Measurements from ENCODE around the gene CPN2. TPM values are rescaled to one million over a fixed set of nuclear protein-coding genes. Genes with fewer than 3 reads are reported as not detected.

CPN2 gene
- total and polyA plus RNA-seq, 2 of the 13 experiments (the other 11 are each of a cell fraction or from before 2014, with no cell fraction given): 26.7 to 27.7 TPM

DNA sequence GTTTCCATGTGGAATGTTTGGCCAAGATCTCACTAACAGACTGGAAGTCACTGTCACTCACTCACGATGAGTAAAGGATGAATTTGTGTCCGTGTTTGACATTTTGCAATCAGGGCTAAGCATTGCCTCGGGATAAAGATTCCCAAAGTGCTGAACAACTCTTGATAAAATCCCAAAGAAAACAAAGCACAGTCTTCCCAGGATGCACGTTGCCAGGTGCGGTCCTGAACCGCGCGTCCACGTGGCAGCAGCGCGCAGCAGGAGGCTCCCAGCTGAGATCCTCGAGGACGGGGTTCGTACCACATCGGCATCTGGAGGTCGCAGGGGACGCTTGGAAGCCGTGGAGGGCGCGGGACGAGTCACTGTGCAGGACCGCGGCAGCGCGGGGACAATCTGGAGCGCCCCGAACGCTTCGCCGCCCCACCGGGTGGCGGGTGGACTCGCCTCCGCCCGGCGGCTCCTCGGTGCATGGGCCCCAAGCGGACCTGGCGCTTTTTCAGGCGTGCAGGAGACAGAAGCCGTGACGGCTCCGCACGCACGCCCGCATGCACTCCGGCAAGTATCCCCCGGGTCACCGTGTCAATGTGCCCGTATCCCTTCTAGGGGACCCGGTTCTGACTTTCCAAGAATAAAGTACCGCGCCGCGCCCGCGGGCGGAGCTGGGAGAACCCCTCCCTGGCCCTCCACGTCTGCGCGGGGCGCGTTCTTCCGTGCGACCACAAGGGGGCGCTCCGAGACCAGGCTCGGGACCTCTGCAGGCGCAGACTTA lies 17.7 kb downstream of the CPN2 start (continued):
- TF ChIP-seq, protein P1, sequence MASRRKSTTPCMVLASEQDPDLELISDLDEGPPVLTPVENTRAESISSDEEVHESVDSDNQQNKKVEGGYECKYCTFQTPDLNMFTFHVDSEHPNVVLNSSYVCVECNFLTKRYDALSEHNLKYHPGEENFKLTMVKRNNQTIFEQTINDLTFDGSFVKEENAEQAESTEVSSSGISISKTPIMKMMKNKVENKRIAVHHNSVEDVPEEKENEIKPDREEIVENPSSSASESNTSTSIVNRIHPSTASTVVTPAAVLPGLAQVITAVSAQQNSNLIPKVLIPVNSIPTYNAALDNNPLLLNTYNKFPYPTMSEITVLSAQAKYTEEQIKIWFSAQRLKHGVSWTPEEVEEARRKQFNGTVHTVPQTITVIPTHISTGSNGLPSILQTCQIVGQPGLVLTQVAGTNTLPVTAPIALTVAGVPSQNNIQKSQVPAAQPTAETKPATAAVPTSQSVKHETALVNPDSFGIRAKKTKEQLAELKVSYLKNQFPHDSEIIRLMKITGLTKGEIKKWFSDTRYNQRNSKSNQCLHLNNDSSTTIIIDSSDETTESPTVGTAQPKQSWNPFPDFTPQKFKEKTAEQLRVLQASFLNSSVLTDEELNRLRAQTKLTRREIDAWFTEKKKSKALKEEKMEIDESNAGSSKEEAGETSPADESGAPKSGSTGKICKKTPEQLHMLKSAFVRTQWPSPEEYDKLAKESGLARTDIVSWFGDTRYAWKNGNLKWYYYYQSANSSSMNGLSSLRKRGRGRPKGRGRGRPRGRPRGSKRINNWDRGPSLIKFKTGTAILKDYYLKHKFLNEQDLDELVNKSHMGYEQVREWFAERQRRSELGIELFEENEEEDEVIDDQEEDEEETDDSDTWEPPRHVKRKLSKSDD (CRISPR knock-in tag; IDR thresholded peaks at IDR 0.05; ENCODE audit: low read depth): peak; percentile 63; the same call in 1 of the 2 replicates
- TF ChIP-seq KLF9 (CRISPR knock-in tag; IDR thresholded peaks at IDR 0.05; ENCODE audit: low read depth) (peak; percentile 56; the same call in 1 of the 2 replicates), TCF12 (IDR thresholded peaks at IDR 0.05) (no peak), TCF12 (CRISPR knock-in tag; IDR thresholded peaks at IDR 0.05) (peak; percentile 88), ZFP36 (IDR thresholded peaks at IDR 0.05; ENCODE audit: borderline replicate concordance, low read depth, low read length, partially characterized antibody) (no peak), ZNF3 (CRISPR knock-in tag; IDR thresholded peaks at IDR 0.05) (0 out of 2 replicates have a peak, but pooled peaks have one; percentile 54), SIN3A (IDR thresholded peaks at IDR 0.05; ENCODE audit: borderline replicate concordance, low read depth, low read length) (peak; percentile 31; the same call in 1 of the 2 replicates), ZNF780A (CRISPR knock-in tag; IDR thresholded peaks at IDR 0.05) (peak; percentile 71; the same call in 1 of the 2 replicates), ELF3 (CRISPR knock-in tag; IDR thresholded peaks at IDR 0.05) (peak; percentile 27), ZNF329 (CRISPR knock-in tag; IDR thresholded peaks at IDR 0.05; ENCODE audit: low read depth) (peak; percentile 51; the same call in 1 of the 2 replicates), EHMT2 (IDR thresholded peaks at IDR 0.05; ENCODE audit: borderline replicate concordance, low read depth, low read length) (no peak), CEBPB (IDR thresholded peaks at IDR 0.05; ENCODE audit: borderline replicate concordance, low read depth, low read length) (peak; percentile 35; the same call in 1 of the 2 replicates), KLF6 (CRISPR knock-in tag; IDR thresholded peaks at IDR 0.05) (peak; percentile 94), ZSCAN30 (CRISPR knock-in tag; IDR thresholded peaks at IDR 0.05) (peak; percentile 93; the same call in 1 of the 2 replicates), LCORL (IDR thresholded peaks at IDR 0.05) (no peak), LCORL (CRISPR knock-in tag; IDR thresholded peaks at IDR 0.05) (peak; percentile 51; the same call in 1 of the 2 replicates), FOXC1 (CRISPR knock-in tag; IDR thresholded peaks at IDR 0.05; ENCODE audit: borderline replicate concordance) (peak; percentile 96), ZNF660 (CRISPR knock-in tag; IDR thresholded peaks at IDR 0.05; ENCODE audit: borderline replicate concordance, low read depth) (no peak), TRIM24 (CRISPR knock-in tag; IDR thresholded peaks at IDR 0.05) (no peak), ZNF12 (CRISPR knock-in tag; IDR thresholded peaks at IDR 0.05) (peak; percentile 71)
- TF ChIP-seq, protein P2, sequence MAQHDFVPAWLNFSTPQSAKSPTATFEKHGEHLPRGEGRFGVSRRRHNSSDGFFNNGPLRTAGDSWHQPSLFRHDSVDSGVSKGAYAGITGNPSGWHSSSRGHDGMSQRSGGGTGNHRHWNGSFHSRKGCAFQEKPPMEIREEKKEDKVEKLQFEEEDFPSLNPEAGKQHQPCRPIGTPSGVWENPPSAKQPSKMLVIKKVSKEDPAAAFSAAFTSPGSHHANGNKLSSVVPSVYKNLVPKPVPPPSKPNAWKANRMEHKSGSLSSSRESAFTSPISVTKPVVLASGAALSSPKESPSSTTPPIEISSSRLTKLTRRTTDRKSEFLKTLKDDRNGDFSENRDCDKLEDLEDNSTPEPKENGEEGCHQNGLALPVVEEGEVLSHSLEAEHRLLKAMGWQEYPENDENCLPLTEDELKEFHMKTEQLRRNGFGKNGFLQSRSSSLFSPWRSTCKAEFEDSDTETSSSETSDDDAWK (CRISPR knock-in tag; IDR thresholded peaks at IDR 0.05): no peak
- TF ChIP-seq, protein P3, sequence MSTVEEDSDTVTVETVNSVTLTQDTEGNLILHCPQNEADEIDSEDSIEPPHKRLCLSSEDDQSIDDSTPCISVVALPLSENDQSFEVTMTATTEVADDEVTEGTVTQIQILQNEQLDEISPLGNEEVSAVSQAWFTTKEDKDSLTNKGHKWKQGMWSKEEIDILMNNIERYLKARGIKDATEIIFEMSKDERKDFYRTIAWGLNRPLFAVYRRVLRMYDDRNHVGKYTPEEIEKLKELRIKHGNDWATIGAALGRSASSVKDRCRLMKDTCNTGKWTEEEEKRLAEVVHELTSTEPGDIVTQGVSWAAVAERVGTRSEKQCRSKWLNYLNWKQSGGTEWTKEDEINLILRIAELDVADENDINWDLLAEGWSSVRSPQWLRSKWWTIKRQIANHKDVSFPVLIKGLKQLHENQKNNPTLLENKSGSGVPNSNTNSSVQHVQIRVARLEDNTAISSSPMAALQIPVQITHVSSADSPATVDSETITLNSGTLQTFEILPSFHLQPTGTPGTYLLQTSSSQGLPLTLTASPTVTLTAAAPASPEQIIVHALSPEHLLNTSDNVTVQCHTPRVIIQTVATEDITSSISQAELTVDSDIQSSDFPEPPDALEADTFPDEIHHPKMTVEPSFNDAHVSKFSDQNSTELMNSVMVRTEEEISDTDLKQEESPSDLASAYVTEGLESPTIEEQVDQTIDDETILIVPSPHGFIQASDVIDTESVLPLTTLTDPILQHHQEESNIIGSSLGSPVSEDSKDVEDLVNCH (CRISPR knock-in tag; IDR thresholded peaks at IDR 0.05): no peak
- TF ChIP-seq, protein P4, sequence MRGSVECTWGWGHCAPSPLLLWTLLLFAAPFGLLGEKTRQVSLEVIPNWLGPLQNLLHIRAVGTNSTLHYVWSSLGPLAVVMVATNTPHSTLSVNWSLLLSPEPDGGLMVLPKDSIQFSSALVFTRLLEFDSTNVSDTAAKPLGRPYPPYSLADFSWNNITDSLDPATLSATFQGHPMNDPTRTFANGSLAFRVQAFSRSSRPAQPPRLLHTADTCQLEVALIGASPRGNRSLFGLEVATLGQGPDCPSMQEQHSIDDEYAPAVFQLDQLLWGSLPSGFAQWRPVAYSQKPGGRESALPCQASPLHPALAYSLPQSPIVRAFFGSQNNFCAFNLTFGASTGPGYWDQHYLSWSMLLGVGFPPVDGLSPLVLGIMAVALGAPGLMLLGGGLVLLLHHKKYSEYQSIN (CRISPR knock-in tag; IDR thresholded peaks at IDR 0.05; ENCODE audit: borderline replicate concordance): no peak
